Rectal smooth muscle tissue (tissue), 1 donor: Measurements from ENCODE around the gene SARM1.

Source experiments
- H3K27ac ChIP-seq: one replicate; pipeline ENCODE4 v1.7.0; 2013; ENCODE audit warnings: low read depth, low read length, inconsistent platforms
- H3K27me3 ChIP-seq: one replicate; pipeline ENCODE4 v1.7.0; 2013; ENCODE audit warnings: low read length; ENCODE audit not compliant: control insufficient read depth, insufficient read depth
- H3K36me3 ChIP-seq: one replicate; pipeline ENCODE4 v1.7.0; 2013; ENCODE audit warnings: low read length; ENCODE audit not compliant: control insufficient read depth, insufficient read depth
- H3K4me1 ChIP-seq: one replicate; pipeline ENCODE4 v1.7.0; 2013; ENCODE audit warnings: low read length; ENCODE audit not compliant: control insufficient read depth, insufficient read depth
- H3K4me3 ChIP-seq: one replicate; pipeline ENCODE4 v1.7.0; 2013; ENCODE audit warnings: low read length
- H3K9ac ChIP-seq: one replicate; pipeline ENCODE4 v1.7.0; 2013; ENCODE audit warnings: low read length

The SARM1 gene

GRCh38 chr17:28371245-28372202 lies at the start of gene SARM1:
Gene SARM1, plus strand, starts transcription at chr17:28371694. Its CDS starts 339 bp downstream, at chr17:28372033.
- Histone ChIP-seq H3K27me3 (no peaks in the 10 kb centered on the region), H3K27ac (peak within 1 kb of the TSS; percentile 38), H3K36me3 (no peaks in the 10 kb centered on the region), H3K4me3 (peak within 1 kb of the TSS; percentile 81), H3K4me1 (peaks cover 6% of the 10 kb centered on the region), H3K9ac (no peak within 1 kb of the TSS)

DNA sequence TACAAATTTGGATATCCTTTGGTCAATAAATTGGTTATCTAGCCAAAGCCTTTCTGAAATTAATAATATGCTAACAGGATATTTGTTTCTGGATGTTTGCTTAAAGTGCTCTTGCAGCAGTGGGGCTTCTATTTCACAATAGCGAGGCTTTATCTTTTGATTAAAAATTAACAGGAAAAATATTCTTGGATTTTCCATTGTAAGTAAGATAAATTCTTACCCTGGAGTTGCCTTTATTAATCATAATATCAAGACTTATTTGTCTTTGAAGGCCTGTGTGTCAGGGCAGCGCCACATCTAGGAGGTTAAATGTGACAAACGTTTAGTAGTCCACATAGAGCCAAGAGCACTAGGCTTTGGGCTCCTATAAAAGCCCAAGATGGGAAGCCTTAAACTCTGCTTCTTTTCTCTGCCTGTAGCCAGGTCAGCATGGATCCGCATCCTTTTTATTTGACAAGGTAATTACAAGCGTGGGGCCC lies 47.2 kb upstream of the SARM1 start:
- H3K9ac ChIP-seq: no peak overlapping the region
- peaks cover 10% of the 10 kb centered on the region for H3K36me3 ChIP-seq
- H3K4me1 ChIP-seq: peaks cover 2% of the 10 kb centered on the region
- no peak overlapping the region for H3K27ac ChIP-seq
- no peaks in the 10 kb centered on the region for H3K27me3 ChIP-seq
- H3K4me3 ChIP-seq: no peak overlapping the region

DNA sequence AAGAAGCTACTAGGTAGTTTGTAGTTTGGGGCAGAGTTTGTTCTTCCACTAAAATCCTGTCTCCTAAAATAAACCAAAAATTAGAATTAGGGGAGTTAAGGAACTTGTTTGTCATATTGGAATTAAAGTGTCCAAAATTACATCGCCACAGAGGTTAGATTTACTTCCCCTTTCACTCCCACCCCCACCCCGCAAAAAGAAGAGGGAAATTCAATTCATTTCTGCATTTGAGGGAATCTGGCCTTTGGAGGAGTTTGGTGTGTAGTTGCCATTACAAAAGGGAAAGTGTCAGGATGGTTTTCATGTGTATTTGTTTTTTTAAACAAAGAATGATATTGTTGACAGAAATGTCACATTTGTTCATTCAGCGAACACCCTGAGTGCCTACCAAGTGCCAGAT lies 46.7 kb upstream of the SARM1 start:
- no peaks in the 10 kb centered on the region for H3K27me3 ChIP-seq
- H3K9ac ChIP-seq: no peak overlapping the region
- no peaks in the 10 kb centered on the region for H3K4me1 ChIP-seq
- H3K36me3 ChIP-seq: peaks cover 12% of the 10 kb centered on the region
- no peak overlapping the region for H3K27ac ChIP-seq
- H3K4me3 ChIP-seq: no peak overlapping the region

GRCh38 chr17:28325211-28325610 lies 46.3 kb upstream of the SARM1 start:
- Histone ChIP-seq H3K27ac (no peak overlapping the region), H3K27me3 (no peaks in the 10 kb centered on the region), H3K9ac (no peak overlapping the region), H3K4me1 (no peaks in the 10 kb centered on the region), H3K4me3 (no peak overlapping the region), H3K36me3 (peaks cover 12% of the 10 kb centered on the region)

GRCh38 chr17:28326114-28326513 lies 45.4 kb upstream of the SARM1 start:
- Histone ChIP-seq H3K4me1 (no peaks in the 10 kb centered on the region), H3K36me3 (peaks cover 16% of the 10 kb centered on the region), H3K27me3 (no peaks in the 10 kb centered on the region), H3K4me3 (no peak overlapping the region), H3K9ac (no peak overlapping the region), H3K27ac (no peak overlapping the region)

- H3K27ac ChIP-seq: no peak overlapping the region
- H3K4me1 ChIP-seq: no peaks in the 10 kb centered on the region
- no peak overlapping the region for H3K9ac ChIP-seq
- H3K4me3 ChIP-seq: no peak overlapping the region
- H3K36me3 ChIP-seq: peaks cover 23% of the 10 kb centered on the region
- no peaks in the 10 kb centered on the region for H3K27me3 ChIP-seq
Observed at GRCh38 chr17:28327031-28327607, 44.4 kb upstream of the SARM1 start.

GRCh38 chr17:28327709-28328108 lies 43.8 kb upstream of the SARM1 start:
- Histone ChIP-seq H3K4me1 (no peaks in the 10 kb centered on the region), H3K4me3 (no peak overlapping the region), H3K36me3 (peaks cover 24% of the 10 kb centered on the region), H3K27ac (no peak overlapping the region), H3K27me3 (no peaks in the 10 kb centered on the region), H3K9ac (no peak overlapping the region)

GRCh38 chr17:28328325-28328724 lies 43.2 kb upstream of the SARM1 start:
- peaks cover 24% of the 10 kb centered on the region for H3K36me3 ChIP-seq

DNA sequence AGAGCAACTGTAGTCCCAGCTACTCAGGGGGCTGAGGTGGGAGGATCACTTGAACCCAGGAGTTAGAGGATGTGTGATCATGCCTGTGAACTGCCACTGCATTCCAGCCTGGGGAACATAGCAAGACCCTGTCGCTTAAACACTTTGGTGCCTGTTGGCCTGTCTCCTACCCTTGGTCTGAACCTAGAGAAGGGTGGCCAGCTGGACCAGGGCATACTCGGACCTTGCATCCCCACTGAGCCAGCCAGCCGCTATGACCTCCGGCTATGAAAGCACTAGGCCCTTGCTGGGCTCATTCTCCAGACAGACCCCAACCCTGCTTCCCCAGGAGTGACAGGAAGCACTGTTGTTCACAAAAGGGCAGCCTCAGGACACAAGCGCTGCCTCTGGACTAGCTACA lies 40.8 kb upstream of the SARM1 start:
- H3K36me3 ChIP-seq: peaks cover 24% of the 10 kb centered on the region
- H3K27me3 ChIP-seq: no peaks in the 10 kb centered on the region
- peaks cover 5% of the 10 kb centered on the region for H3K4me1 ChIP-seq
- H3K4me3 ChIP-seq: no peak overlapping the region
- H3K27ac ChIP-seq: no peak overlapping the region
- H3K9ac ChIP-seq: no peak overlapping the region

More at GRCh38 chr17:28328325-28328724, 43.2 kb upstream of the SARM1 start:
- Histone ChIP-seq H3K4me3 (no peak overlapping the region), H3K27ac (no peak overlapping the region), H3K27me3 (no peaks in the 10 kb centered on the region), H3K9ac (no peak overlapping the region), H3K4me1 (no peaks in the 10 kb centered on the region)

GRCh38 chr17:28331891-28332420 lies 39.5 kb upstream of the SARM1 start:
- Histone ChIP-seq H3K27me3 (no peaks in the 10 kb centered on the region), H3K9ac (no peak overlapping the region), H3K36me3 (peaks cover 24% of the 10 kb centered on the region), H3K27ac (no peak overlapping the region), H3K4me1 (peaks cover 8% of the 10 kb centered on the region), H3K4me3 (no peak overlapping the region)

DNA sequence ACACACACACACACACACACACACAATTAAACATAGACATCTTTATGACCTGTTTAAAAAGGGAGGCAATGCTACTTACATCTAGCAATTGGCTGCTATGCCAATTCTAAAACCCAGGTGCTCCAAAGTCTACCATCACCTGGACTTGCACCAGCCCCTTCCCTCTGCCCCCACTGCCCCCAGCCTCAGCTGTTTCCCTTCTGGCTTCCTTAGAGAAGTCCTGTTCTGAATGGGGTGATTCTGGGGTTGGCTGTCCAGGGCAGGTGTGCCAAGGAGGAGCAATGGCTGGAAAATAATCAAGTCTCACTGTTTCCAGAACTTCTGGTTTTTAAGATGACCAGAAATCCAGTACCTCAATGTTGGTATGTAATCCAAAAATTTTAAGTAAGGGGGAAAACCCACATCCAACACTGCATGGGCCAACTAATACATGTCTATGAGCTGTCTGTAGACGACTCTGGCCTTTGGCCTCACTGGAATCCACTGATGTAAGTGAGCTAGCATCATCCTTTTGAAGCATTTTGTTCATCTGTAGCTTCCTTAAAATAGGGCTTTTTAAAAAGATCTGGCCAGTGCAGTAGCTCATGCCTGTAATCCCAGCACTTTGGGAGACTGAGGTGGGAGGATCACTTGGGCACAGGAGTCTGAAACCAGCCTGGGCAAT lies 38.3 kb upstream of the SARM1 start:
- peaks cover 8% of the 10 kb centered on the region for H3K4me1 ChIP-seq
- H3K27ac ChIP-seq: no peak overlapping the region
- H3K4me3 ChIP-seq: no peak overlapping the region
- no peaks in the 10 kb centered on the region for H3K27me3 ChIP-seq
- H3K9ac ChIP-seq: no peak overlapping the region
- H3K36me3 ChIP-seq: peaks cover 19% of the 10 kb centered on the region

DNA sequence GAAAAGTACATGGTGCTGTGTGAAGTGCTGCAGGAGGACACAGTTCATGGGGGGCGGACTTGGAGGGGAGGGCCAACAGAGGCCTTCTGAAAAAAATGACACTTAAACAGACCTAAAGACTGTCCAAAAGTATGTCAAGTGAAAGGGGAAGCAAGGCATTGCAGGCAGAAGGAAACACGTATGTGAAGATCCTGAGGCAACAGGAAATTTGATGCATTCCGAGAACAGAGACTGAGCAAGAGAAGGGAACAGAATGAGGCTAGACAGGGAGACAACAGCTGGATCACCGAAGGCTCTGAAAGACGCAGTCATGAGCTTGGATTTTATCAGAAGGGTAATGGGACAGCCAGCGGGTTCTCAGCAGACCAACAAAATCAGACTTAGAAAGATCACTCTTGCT lies 37.3 kb upstream of the SARM1 start:
- peaks cover 17% of the 10 kb centered on the region for H3K36me3 ChIP-seq
- peaks cover 8% of the 10 kb centered on the region for H3K4me1 ChIP-seq
- no peak overlapping the region for H3K9ac ChIP-seq
- no peaks in the 10 kb centered on the region for H3K27me3 ChIP-seq
- H3K27ac ChIP-seq: no peak overlapping the region
- H3K4me3 ChIP-seq: peak overlapping the region; percentile 96
